ENCODE results near the gene STRC.
"Not testable (repeated sequence)": the region's sequence is repeated elsewhere in the genome, so short reads cannot be mapped to it uniquely, and the experiment has no call there.

STRC gene

GRCh38 chr15:43562753-43563152 lies 55.8 kb downstream of the STRC start:
- not testable (repeated sequence) for DNase-seq

- no peak for DNase-seq
Observed at GRCh38 chr15:43552986-43553385, 65.6 kb downstream of the STRC start.

- DNase-seq = no peak
Observed at GRCh38 chr15:43552256-43552655, 66.3 kb downstream of the STRC start.

- DNase-seq = no peak
Observed at GRCh38 chr15:43550527-43551363, 67.9 kb downstream of the STRC start.

All from stimulated activated CD4-positive, alpha-beta T cell treated with anti-CD3 and anti-CD28 coated beads, Interleukin-15, amount 100 ng/mL, for 24 hours (primary cell).